Kidney epithelial cell (primary cell): ENCODE measurements around the gene LRRC8C. TPM values are rescaled to one million over a fixed set of nuclear protein-coding genes. Genes with fewer than 3 reads are reported as not detected.

Experiments used
- DNase-seq: peaks from one replicate; pipeline ENCODE4 v3.0.0-alpha.2; 2010; ENCODE audit warnings: low read depth
- H3K27me3 ChIP-seq: 2 replicates; pipeline ENCODE4 v1.6.0; 2011; ENCODE audit warnings: low read length; ENCODE audit not compliant: control insufficient read depth, insufficient read depth
- H3K36me3 ChIP-seq: 2 replicates; pipeline ENCODE4 v1.5.1; 2011; ENCODE audit warnings: low read length; ENCODE audit not compliant: control insufficient read depth, insufficient read depth
- H3K4me3 ChIP-seq: 2 replicates; pipeline ENCODE4 v1.5.1; 2011; ENCODE audit warnings: low read depth, mild to moderate bottlenecking, control low read depth, low read length
- total RNA-seq: library from RNA; depleted of rRNA; stranded (reverse); fragments of >200 nt; gene quantifications from 2 replicates; pipeline ENCODE4 v1.2.3, GENCODE V29; 2015
- TF ChIP-seq, protein P1 (sequence below): IDR thresholded peaks from 2 replicates; pipeline ENCODE4 v1.5.1; 2011; ENCODE audit warnings: mild to moderate bottlenecking, moderate library complexity, low read length, control low read depth, inconsistent platforms; ENCODE audit not compliant: insufficient read depth, poor library complexity, severe bottlenecking

Gene LRRC8C
- total RNA-seq, 1 donor from 2014 or later, result 2.7 TPM

DNA sequence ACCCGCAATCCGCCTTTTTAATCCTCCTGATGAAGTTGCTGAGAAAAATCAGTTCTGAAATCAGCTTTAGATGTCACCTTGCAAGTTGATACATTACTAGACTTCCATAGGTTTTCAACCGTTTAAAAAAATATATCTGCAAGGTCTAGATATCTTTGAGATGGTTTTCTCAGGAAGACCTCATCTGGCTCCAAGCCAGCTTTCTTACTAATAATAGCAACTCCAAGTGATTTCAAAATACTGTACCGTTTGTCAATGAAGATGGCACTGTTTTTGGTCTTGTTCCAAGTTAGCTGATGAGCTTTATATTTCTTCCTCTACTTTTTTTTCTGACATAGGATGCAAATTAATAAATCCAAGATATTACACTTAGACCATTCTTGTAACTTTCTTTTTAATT is 40.3 kb downstream of the LRRC8C start:
- TF ChIP-seq, protein P1, sequence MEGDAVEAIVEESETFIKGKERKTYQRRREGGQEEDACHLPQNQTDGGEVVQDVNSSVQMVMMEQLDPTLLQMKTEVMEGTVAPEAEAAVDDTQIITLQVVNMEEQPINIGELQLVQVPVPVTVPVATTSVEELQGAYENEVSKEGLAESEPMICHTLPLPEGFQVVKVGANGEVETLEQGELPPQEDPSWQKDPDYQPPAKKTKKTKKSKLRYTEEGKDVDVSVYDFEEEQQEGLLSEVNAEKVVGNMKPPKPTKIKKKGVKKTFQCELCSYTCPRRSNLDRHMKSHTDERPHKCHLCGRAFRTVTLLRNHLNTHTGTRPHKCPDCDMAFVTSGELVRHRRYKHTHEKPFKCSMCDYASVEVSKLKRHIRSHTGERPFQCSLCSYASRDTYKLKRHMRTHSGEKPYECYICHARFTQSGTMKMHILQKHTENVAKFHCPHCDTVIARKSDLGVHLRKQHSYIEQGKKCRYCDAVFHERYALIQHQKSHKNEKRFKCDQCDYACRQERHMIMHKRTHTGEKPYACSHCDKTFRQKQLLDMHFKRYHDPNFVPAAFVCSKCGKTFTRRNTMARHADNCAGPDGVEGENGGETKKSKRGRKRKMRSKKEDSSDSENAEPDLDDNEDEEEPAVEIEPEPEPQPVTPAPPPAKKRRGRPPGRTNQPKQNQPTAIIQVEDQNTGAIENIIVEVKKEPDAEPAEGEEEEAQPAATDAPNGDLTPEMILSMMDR, result no peak
- Histone ChIP-seq H3K4me3 (no peak overlapping the region), H3K27me3 (no peaks in the 10 kb centered on the region), H3K36me3 (no peaks in the 10 kb centered on the region)
- no peak for DNase-seq

DNA sequence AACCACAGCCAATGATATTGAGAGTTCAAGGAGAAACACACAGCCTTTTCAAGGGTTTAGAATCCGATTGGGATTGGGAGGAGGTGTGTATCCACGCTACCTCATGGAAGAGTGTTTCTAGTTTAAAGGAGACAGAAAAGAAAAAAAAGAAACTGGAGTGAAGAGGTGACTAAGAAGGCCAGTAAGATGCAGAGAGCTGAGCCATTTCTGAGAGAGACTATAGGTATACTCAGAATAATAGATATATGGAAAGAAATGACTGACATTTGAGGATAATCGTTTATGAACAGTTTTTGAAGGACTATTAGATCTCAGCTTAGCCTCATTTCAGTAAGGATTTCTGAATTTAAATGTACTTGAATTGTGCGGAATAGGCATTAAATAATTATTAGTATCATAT is 42.8 kb downstream of the LRRC8C start:
- Histone ChIP-seq H3K27me3 (no peaks in the 10 kb centered on the region), H3K36me3 (no peaks in the 10 kb centered on the region), H3K4me3 (no peak overlapping the region)
- TF ChIP-seq, protein P1, result no peak
- DNase-seq, result no peak

DNA sequence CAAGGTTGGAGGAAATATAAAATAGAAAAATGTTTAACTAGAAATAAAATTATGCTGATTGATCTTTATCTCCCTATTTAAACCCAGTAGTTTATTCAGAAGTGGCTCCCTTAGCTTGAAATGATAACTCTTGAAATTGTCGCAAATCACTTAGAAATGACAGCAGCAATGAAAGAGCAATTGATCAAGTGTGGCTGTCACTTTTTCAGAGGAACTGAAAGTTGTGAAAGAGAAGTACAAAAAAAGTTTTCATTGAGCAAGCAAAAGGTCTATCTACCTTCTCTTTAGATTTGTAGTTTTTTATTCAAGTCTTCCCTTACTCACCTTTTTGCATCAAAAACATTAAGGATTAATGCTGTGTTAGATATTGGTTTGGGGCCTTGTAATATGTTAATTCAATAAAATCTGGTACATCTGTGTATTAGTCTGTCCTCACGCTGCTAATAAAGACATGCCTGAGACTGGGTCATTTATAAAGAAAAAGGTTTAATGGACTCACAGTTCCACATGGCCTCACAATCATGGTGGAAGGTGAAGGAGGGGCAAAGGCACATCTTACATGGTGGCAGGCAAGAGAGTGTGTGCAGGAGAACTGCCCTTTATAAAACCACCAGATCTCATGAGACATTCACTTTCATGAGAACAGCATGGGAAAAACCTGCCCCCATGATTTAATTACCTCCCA is 48.3 kb downstream of the LRRC8C start:
- TF ChIP-seq, protein P1, result no peak
- Histone ChIP-seq H3K36me3 (no peaks in the 10 kb centered on the region), H3K4me3 (no peak overlapping the region), H3K27me3 (no peaks in the 10 kb centered on the region)
- DNase-seq, result no peak

DNA sequence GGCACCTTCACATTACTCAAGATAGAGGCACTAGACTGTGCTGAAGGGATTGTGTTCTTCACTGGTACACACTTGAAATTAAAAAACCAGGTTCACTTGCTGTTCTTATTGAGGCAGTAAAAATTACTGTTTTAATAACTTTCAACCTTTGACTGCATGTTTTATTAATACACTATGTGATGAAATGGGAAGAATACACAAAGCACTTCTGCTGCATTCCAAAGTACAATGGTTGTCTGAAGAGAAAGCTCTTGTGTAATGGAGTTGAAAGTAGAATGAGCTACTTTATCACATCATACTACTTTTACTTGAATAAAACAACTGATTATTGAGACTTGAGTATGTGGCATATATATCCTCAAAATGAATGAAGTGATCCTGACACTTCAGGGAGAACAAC is 49.7 kb downstream of the LRRC8C start:
- TF ChIP-seq, protein P1, result no peak
- Histone ChIP-seq H3K36me3 (no peaks in the 10 kb centered on the region), H3K27me3 (no peaks in the 10 kb centered on the region), H3K4me3 (no peak overlapping the region)
- no peak for DNase-seq

DNA sequence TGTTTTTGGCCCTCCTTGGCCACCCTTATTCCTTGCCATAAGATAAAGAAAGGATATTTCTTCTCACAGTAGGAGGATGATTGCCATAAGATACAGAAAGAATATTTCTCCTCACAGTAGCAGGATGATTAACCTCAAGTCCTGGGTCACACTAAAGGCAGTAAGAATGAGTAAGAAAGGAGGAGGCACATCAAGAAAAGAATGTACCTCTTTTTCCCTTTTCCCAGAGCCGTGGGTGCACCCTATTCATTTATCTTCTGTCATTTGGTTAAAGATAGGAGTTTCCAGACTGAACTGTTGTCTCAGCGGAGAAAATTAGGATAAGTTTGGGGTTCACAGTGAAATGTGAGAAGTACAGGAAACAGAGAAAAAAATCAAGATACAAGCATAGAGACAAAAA is 52.5 kb downstream of the LRRC8C start:
- no peak for DNase-seq
- Histone ChIP-seq H3K4me3 (no peak overlapping the region), H3K27me3 (no peaks in the 10 kb centered on the region), H3K36me3 (no peaks in the 10 kb centered on the region)
- TF ChIP-seq, protein P1, result no peak

DNA sequence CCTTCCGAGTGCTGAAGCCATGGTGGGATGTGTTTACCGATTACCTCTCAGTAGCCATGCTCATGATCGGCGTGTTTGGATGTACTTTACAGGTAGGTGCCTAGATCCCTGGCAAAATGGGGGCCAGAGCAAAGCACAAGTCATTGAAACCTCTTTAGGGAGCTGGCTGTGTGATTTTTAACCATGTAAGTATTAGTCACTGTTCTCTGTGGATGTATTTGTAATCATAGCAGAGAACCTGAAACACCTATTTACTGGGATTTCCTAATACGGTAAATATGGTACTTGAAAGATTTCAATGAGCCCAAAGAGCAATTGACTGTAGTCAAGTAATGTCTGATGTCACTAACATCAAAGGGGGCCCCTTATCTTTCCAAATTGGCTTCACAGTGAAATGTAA is 53.6 kb downstream of the LRRC8C start:
- no peaks in the 10 kb centered on the region for H3K27me3 ChIP-seq
- no peaks in the 10 kb centered on the region for H3K36me3 ChIP-seq
- no peak overlapping the region for H3K4me3 ChIP-seq
- TF ChIP-seq, protein P1, result no peak
- no peak for DNase-seq
